Gastrocnemius medialis (tissue), 4 donors: ENCODE measurements around the gene TBRG4. TPM values are rescaled to one million over a fixed set of nuclear protein-coding genes. Genes with fewer than 3 reads are reported as not detected.
"Not testable (repeated sequence)": the region's sequence is repeated elsewhere in the genome, so short reads cannot be mapped to it uniquely, and the experiment has no call there.

ENCODE experiments used
- ATAC-seq, 2 donors: fragments of 150-250 bp; one replicate each; pipeline ENCODE4 v1.9.1; 2016
- DNase-seq, 2 donors: peaks; one replicate each; pipeline ENCODE4 v3.0.0-alpha.2; 2019
- H3K27ac ChIP-seq, 4 donors: fragments of 200-600 bp; sonication (generic); 1 replicate in 1 of 4; 2 replicates in 3 of 4; pipeline ENCODE4 v1.5.1; 2016 to 2018; ENCODE audit warnings: mild to moderate bottlenecking in 2 of 4, moderate library complexity in 1 of 4
- H3K27me3 ChIP-seq, 3 donors: fragments of 200-600 bp; sonication (generic) in 2 of 3; 1 replicate in 1 of 3; 2 replicates in 2 of 3; pipeline versions ENCODE4 v1.5.1 to v1.6.0; 2016 to 2019; ENCODE audit warnings: mild to moderate bottlenecking in 1 of 3, moderate library complexity in 1 of 3
- H3K36me3 ChIP-seq, 2 donors: fragments of 200-600 bp; sonication (generic) in 1 of 2; one replicate each; pipeline ENCODE4 v1.5.1; 2017 to 2018
- H3K4me1 ChIP-seq, 2 donors: fragments of 200-600 bp; sonication (generic) in 1 of 2; one replicate each; pipeline ENCODE4 v1.5.1; 2016 to 2017; ENCODE audit warnings: mild to moderate bottlenecking in 2 of 2
- H3K4me3 ChIP-seq, 4 donors: fragments of 200-600 bp; sonication (generic) in 3 of 4; 1 replicate in 1 of 4; 2 replicates in 3 of 4; pipeline ENCODE4 v1.5.1; 2016 to 2019; ENCODE audit warnings: mild to moderate bottlenecking in 2 of 4
- H3K9me3 ChIP-seq, 3 donors: fragments of 200-600 bp; sonication (generic) in 2 of 3; 1 replicate in 1 of 3; 2 replicates in 2 of 3; pipeline ENCODE4 v1.5.1; 2016 to 2019
- CTCF ChIP-seq, 5 experiments: fragments of 450-650 bp in 3 of 5; fragments of 200-600 bp in 2 of 5; sonication (generic) in 2 of 5; IDR thresholded peaks in 4 of 5; conservative IDR thresholded peaks in 1 of 5; 1 replicate in 4 of 5; 2 replicates in 1 of 5; pipeline ENCODE4 v1.5.1; 2016 to 2019; ENCODE audit warnings: antibody characterized with exemption in 5 of 5, mild to moderate bottlenecking in 3 of 5, moderate library complexity in 3 of 5
- POLR2A ChIP-seq, 2 donors: fragments of 450-650 bp; IDR thresholded peaks; one replicate each; pipeline ENCODE4 v1.6.1; 2017; ENCODE audit warnings: antibody characterized with exemption in 2 of 2, mild to moderate bottlenecking in 2 of 2, moderate library complexity in 2 of 2
- in situ Hi-C, 4 donors: fragments of 200-750 bp; cut with MboI; loops; one replicate each; pipeline versions ENCODE4 v1.15.0 to v1.8.0; 2017; ENCODE audit warnings: low sequenced_read_pairs in 4 of 4
- intact Hi-C: fragments of 100-400 bp; cut with DNase I; formaldehyde crosslinking; loops from one replicate; pipeline ENCODE4 v1.15.1; 2023; ENCODE audit warnings: low total_unique reads
- total RNA-seq, 4 donors: library from RNA; depleted of rRNA; stranded (reverse); fragments of >200 nt; gene quantifications; one replicate each; pipeline versions ENCODE4 v1.1.0 to v1.2.3, GENCODE V29; 2016

TBRG4 gene
- total RNA-seq, 4 donors from 2014 or later, result 74.3 to 105 (median 92.7) TPM

GRCh38 chr7:45156516-45157272, 45.2 kb upstream of the TBRG4 start:
- Histone ChIP-seq H3K36me3 (no peaks in the 10 kb centered on the region), H3K27ac (no peak overlapping the region), H3K9me3 (no peaks in the 10 kb centered on the region), H3K4me1 (peaks cover 0 to 3% of the 10 kb centered on the region in 2 donors), H3K4me3 (peak overlapping the region in 2 of 4 donors; percentile 52 to 54), H3K27me3 (peaks cover 4 to 12% (median 7%) of the 10 kb centered on the region in 3 donors)
- intact Hi-C loops (loop anchor here (10.0 kb wide), 1 partner anchor 698 kb away; no protein-coding TSS in a partner anchor), in situ Hi-C loops (loop anchor here (5.0 to 25.0 kb wide), 3 partner anchors 96 to 706 kb away; partner anchors contain the start of gene CCDC201 (in 4 of the 4))
- no peak for ATAC-seq
- no peak for DNase-seq
- TF ChIP-seq CTCF (IDR thresholded peaks at IDR 0.05 in 4 of 5, conservative IDR thresholded peaks at IDR 0.05 in 1 of 5) (no peak), POLR2A (IDR thresholded peaks at IDR 0.05) (no peak)

- no peak overlapping the region for H3K4me3 ChIP-seq
- in situ Hi-C loops (loop anchor here (5.0 to 25.0 kb wide), 3 partner anchors 96 to 706 kb away; partner anchors contain the start of gene CCDC201 (in 4 of the 4)), intact Hi-C loops (loop anchor here (10.0 kb wide), 1 partner anchor 699 kb away; no protein-coding TSS in a partner anchor)
- DNase-seq (no peak), ATAC-seq (no peak)
- H3K4me1 ChIP-seq, result peaks cover 0 to 3% of the 10 kb centered on the region in 2 donors
- no peak overlapping the region for H3K27ac ChIP-seq
- H3K36me3 ChIP-seq, result no peaks in the 10 kb centered on the region
- TF ChIP-seq CTCF (IDR thresholded peaks at IDR 0.05 in 4 of 5, conservative IDR thresholded peaks at IDR 0.05 in 1 of 5) (no peak), POLR2A (IDR thresholded peaks at IDR 0.05) (no peak)
- H3K9me3 ChIP-seq, result no peaks in the 10 kb centered on the region
- peaks cover 4 to 12% (median 7%) of the 10 kb centered on the region in 3 donors for H3K27me3 ChIP-seq
Measured at GRCh38 chr7:45155941-45156340, 44.4 kb upstream of the TBRG4 start.

GRCh38 chr7:45155357-45155900, 43.9 kb upstream of the TBRG4 start:
- Histone ChIP-seq H3K36me3 (no peaks in the 10 kb centered on the region), H3K4me1 (peaks cover 0 to 3% of the 10 kb centered on the region in 2 donors), H3K4me3 (no peak overlapping the region), H3K27me3 (peaks cover 4 to 12% (median 7%) of the 10 kb centered on the region in 3 donors), H3K9me3 (no peaks in the 10 kb centered on the region), H3K27ac (no peak overlapping the region)
- intact Hi-C loops (loop anchor here (10.0 kb wide), 1 partner anchor 699 kb away; no protein-coding TSS in a partner anchor), in situ Hi-C loops (loop anchor here (5.0 to 25.0 kb wide), 3 partner anchors 97 to 707 kb away; partner anchors contain the start of gene CCDC201 (in 4 of the 4))
- no peak for DNase-seq
- TF ChIP-seq CTCF (IDR thresholded peaks at IDR 0.05 in 4 of 5, conservative IDR thresholded peaks at IDR 0.05 in 1 of 5), result no peak
- TF ChIP-seq POLR2A (IDR thresholded peaks at IDR 0.05), result no peak
- no peak for ATAC-seq

- not testable (repeated sequence) for ATAC-seq, DNase-seq, H3K27ac ChIP-seq, H3K36me3 ChIP-seq, H3K4me1 ChIP-seq, H3K9me3 ChIP-seq, H3K4me3 ChIP-seq
- intact Hi-C loops (loop anchor here (1.0 to 10.0 kb wide), 2 partner anchors 106 to 701 kb away; no protein-coding TSS in a partner anchor), in situ Hi-C loops (loop anchor here (5.0 to 25.0 kb wide), 3 partner anchors 101 to 708 kb away; partner anchors contain the start of gene CCDC201 (in 4 of the 4))
- H3K27me3 ChIP-seq, result peaks cover 4 to 12% (median 7%) of the 10 kb centered on the region in 3 donors
Measured at GRCh38 chr7:45153861-45154260, 42.4 kb upstream of the TBRG4 start.

GRCh38 chr7:45153233-45153632, 41.7 kb upstream of the TBRG4 start:
- DNase-seq, result no peak
- H3K36me3 ChIP-seq, result no peaks in the 10 kb centered on the region

More at GRCh38 chr7:45153233-45153632, 41.7 kb upstream of the TBRG4 start:
- no peak for ATAC-seq
- Histone ChIP-seq H3K4me3 (no peak overlapping the region), H3K9me3 (no peaks in the 10 kb centered on the region), H3K27me3 (peaks cover 1 to 12% (median 7%) of the 10 kb centered on the region in 3 donors), H3K4me1 (peaks cover 0 to 3% of the 10 kb centered on the region in 2 donors), H3K27ac (no peak overlapping the region)
- no peak for TF ChIP-seq POLR2A (IDR thresholded peaks at IDR 0.05)
- in situ Hi-C loops (loop anchor here (5.0 to 25.0 kb wide), 3 partner anchors 102 to 709 kb away; partner anchors contain the start of gene CCDC201 (in 4 of the 4)), intact Hi-C loops (loop anchor here (10.0 kb wide), 1 partner anchor 702 kb away; no protein-coding TSS in a partner anchor)
